T-helper 1 cell treated with Interleukin-12 subunit alpha and Interleukin-12 subunit beta and Interleukin-4 antibody, amounts not matched to agents 30 ng/mL and 1 ng/mL, for 36 hours (primary cell): ENCODE data around the gene RRP36. TPM values are rescaled to one million over a fixed set of nuclear protein-coding genes. Genes with fewer than 3 reads are reported as not detected.

Experiments used
- intact Hi-C: fragments of 100-400 bp; cut with micrococcal nuclease; formaldehyde crosslinking; loops from one replicate; pipeline ENCODE4 v1.15.1; 2024
- total RNA-seq: library from RNA; stranded (reverse); gene quantifications from 2 replicates; pipeline ENCODE4 v1.2.3, GENCODE V29; 2022

The RRP36 gene
- total RNA-seq, 1 donor from 2014 or later = 81.4 TPM

DNA sequence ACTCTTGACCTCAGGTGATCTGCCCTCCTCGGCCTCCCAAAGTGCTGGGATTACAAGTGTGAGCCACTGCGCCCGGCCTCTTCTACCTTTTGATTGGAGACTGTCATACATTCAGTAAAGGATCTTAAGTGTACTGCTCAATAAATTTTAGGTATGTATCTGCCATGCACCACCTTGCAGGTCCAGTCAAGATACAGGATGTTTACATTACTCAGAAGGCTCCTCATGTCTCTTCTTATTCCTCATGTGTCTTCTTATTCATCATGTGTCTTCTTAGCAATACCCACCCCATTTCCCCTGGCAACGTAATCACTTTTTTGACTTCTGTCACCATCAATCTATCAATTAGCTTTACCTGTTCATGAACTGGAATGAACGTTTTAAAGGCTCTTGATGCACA lies 15.6 kb upstream of the RRP36 start:
- intact Hi-C loops = no loop called here

DNA sequence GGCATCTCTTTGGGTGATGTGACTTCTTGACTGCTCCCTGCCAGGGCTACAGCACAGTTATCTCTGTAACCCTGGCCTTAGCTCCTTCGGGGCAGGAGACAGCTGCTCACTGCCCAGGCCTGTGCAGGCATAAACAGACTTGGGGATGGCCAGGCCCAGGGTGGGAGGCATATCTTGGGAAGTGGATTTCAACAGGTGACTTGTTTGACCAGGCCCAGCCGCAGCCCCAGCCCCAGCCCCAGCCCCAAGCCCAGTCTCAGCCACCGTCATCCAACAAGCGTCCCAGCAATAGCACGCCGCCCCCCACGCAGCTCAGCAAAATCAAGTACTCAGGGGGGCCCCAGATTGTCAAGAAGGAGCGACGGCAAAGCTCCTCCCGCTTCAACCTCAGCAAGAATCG lies 15.2 kb upstream of the RRP36 start:
- intact Hi-C loops = no loop called here

DNA sequence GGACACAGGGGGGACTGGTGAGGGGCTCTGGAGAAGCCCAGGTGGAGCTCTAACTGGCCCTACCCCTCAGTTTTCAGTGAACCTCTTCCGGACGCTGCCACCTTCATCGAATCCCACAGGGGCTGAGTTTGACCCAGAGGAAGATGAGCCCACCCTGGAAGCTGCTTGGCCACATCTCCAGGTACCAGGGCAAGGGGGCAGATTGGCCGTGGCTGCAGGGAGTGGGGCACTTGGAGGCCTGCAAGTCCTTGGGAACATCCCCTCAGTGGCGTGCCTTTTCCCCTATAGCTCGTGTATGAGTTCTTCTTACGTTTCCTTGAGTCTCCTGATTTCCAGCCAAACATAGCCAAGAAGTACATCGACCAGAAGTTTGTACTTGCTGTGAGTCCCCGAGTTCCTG lies 14.3 kb upstream of the RRP36 start:
- intact Hi-C loops = no loop called here

DNA sequence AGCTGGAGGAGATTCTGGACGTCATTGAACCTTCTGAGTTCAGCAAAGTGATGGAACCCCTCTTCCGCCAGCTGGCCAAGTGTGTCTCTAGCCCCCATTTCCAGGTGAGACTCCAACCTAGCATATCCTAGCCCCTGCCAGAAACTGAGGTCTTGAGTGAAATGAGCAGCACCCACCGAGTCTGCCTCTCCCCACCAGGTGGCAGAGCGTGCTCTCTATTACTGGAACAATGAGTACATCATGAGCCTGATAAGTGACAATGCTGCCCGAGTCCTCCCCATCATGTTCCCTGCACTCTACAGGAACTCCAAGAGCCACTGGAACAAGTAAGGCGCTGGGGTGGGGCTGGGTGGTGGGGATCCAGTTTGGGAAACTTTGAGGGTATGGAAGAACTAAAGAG lies 12.3 kb upstream of the RRP36 start:
- intact Hi-C loops = loop anchor here (1.0 kb wide), 2 partner anchors 108 to 134 kb away; no protein-coding TSS in a partner anchor

DNA sequence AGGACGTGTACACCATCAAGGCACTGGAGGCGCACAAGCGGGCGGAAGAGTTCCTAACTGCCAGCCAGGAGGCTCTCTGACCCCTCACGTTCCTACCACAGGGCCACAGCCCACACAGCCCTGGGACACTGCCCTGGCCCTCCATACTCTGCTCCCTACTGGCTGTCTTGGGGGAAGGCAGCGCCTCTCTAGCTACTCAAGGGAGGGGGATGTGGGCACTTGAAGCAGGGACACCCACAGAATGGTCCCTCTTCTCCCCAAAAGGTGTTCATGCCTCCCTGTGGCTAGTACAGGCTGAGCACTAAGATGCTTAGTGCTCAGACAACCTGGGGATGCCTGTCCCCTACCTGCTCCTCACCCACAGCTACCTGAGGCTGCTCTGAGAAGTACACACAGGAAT lies 10.2 kb upstream of the RRP36 start:
- intact Hi-C loops = loop anchor here (5.0 kb wide), 1 partner anchor 794 kb away; the partner anchor contains the start of gene MRPS10

DNA sequence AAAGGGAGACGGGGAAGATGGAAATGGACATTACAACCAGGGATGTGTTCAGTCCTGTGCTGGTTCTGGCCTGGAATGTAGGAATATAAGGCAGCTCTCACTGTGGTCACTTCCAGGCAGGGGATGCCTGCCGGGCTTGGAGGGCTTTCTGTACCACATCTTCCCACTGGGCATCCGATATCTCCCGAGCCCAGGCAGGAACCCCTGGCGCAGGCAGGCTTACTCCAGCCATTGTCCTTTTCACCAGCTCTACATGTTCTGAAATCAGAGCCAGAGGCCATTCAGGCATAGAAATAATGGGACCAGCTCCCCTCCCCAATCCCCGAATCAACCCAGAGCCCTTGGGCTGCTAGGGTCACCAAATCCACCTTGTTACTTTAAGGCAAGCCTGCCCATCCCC lies 9.1 kb upstream of the RRP36 start:
- intact Hi-C loops = loop anchor here (5.0 kb wide), 1 partner anchor 795 kb away; the partner anchor contains the start of gene MRPS10

DNA sequence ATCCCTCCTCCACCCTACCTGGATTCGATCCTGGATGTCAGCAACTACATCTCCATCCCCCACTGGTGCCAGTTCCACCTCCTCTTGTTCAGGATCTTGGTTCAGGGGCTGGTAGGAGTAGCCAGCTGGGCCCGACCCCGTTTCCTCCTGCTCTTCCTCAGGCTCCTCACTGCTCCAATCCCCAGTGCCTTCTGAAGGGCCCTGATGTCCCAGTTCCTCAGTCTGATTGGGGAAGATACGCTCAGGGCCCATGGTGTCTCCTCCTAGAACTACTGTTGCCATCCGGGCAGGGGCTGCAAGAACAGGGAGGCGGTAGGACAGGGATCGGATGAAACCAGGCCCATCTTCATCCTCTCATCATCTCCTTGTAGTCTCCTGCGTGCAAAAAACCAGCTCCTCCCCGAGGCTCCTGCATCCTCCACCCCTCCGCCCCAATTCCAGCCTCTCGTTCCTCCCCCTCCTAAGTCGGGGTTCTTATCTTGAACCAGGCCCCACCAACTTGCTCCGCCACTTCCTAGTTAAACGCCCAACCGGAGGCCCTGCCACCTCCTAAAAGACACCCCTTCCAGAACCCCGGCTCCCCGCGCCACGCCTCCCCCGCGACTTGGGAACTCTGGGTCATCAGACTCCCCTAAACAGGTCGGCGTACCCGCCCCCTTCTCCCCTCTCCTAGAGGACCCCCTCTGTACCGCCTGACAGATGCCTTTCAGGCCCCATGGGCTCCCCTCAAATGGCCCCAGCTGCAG lies 8.2 kb upstream of the RRP36 start:
- intact Hi-C loops = loop anchor here (1.0 to 5.0 kb wide), 3 partner anchors 8 to 796 kb away; partner anchors contain the start of genes MRPS10 and RRP36

DNA sequence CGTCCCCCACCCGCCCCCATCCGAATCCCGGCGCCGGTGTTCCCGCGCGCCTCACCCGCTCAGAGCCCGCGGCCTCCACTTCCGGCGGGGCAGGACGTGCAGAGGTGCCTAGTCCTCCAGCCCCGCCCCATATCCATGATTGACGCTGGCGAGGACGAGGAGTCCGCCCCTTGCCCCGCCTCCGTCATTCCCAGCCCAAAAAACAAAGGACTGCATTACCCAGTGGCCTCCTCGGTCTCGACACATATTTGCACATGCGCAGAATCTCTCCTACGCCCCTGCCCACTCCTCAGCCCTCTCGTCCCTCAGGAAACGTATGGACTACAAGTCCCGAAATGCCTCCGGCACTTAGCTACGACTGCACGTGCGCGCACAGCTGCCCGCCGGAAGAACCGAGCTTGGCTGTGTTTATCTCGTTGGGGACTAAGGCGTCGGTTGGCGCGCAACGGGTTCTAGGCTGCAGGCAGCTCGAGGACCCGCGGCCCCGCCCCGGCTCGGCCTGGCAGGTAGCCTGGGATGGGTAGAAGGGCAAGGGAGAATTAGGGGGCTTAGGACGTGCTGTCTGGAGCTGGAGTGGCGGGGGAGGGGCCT lies 7.5 kb upstream of the RRP36 start, which contains the start of the genes KLHDC3 and MEA1:
Gene KLHDC3 (plus strand): TSS at position 407 of the 591 bp plus-strand sequence. CDS start 2,944 bp downstream, outside the sequence.
Gene MEA1 (minus strand): TSS at position 104 of the 591 bp plus-strand sequence. CDS start 133 bp downstream, outside the sequence.
- intact Hi-C loops = loop anchor here (1.0 to 5.0 kb wide), 16 partner anchors 7 to 797 kb away; partner anchors contain the start of genes CNPY3, CUL7, GTPBP2 and KLC4

DNA sequence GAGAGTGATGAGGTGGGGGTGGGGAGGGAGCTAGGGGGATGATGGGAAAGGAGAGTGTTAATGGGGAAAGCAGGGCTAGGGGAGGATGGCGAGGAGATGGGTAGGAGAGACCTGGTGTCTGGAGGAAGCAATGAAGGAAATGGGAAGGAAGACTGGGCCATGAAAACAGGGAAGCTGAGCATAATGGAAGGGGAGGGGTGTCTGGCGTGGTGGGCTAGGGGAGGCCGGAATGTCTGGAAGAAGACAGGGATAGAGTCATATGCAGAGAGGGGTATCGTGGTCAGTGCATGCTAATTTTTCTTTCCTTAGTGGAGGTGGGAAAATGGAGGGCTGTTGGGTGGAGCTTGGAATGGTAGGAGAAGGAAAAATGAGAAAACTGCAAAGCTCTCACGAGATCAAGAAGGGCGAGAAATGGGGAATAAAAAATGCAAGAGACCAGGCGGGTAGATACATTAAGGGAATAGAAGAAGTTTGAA lies 7.0 kb upstream of the RRP36 start:
- intact Hi-C loops = loop anchor here (1.0 to 5.0 kb wide), 14 partner anchors 30 to 797 kb away; partner anchors contain the start of genes CNPY3, CUL7, GTPBP2 and KLC4

DNA sequence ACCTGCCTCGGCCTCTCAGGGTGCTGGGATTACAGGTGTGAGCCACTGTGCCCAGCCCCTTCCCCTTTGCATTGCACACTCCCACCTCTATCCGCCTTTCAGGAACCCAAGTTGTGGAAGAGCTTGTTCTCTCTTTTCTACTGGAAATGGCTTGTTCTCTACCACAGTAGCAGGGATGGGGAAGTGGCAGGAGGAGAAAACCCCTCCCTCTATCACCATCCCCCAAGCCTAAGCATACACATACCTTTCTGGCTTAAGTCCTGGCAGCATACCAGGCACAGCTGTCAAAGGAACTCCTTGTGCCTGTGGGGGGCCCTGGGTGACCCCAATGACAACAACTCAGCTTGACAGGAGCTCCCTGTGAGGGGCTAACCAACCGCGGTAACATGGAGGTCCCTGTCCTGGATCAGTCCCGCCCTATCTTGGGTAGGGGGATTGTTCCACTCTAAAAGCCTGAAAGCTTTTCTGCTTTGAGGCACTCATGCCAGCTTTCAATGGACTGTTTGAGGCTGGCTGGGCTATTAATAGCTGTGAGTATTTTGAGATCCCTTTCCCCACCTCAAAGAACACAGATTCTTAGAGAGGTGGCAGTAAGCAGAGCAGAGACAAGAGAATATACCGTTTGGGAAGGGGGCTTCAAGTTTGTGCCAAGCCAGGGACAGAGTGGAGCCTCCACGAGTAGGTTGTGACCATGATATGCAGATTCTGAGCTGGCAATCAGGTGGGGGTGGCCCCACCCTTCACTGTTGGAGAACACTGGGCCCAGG lies 5.1 kb upstream of the RRP36 start:
- intact Hi-C loops = no loop called here

DNA sequence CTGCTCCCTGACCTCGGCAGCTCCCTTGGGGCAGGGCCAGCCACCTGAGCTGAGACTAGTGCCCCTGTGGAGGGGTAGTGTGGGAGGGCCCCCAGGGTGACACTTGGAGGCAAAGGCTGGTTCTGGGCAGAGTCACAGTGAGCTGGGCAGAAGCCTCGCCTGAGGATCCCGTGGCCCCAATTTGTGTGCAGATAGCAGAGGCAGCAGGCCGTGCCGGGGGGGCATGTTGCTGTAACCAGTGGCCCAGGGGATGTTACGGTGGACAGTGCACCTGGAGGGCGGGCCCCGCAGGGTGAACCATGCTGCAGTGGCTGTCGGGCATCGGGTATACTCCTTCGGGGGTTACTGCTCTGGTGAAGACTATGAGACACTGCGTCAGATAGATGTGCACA lies 4.5 kb upstream of the RRP36 start:
- intact Hi-C loops = no loop called here

DNA sequence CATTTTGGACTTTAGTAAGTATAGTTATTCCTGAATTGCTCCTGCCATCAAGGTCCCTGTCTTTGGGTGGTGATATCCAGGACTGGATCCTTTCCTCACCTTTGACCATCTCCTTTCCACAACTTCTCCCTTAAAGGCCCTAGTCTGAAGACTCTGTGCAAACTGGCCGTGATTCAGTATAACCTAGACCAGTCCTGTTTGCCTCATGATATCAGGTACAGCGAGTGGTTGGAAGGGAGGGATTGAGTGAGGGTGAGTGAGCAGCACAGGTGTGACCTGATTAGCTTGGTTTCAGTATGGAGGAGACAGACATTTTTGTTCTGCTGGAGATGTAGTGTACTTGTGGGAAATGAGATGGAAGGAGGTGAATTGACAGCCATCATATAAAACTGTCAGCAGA lies 2.3 kb upstream of the RRP36 start:
- intact Hi-C loops = no loop called here

DNA sequence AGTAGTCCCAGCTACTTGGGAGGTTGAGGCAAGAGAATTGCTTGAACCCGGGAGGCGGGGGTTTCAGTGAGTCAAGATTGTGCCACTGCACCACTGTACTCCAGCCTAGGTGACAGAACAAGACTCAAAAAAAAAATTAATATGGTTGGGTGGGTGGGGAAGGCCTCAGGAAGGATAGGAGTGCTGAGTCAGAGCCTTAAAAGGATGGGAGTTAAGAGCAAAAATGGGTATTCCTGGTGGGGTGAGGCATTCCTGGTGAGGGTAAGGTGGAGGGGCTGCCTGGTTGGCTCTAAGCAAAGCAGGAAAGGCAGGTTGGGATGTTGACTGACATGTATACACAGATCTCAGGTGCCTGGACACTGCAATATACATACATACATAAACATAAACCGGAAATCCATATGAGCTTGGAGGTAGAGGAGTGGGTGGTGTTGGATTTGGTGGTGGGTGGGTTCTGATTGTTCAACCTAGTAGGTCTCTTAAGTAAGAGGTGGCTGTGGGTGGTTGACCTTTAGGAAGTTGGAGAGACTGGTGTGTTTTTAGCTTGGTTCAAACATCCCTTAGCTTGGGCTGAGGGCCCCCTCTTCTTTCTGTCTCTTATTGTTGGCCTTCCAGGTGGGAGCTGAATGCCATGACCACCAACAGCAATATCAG lies 1.2 kb upstream of the RRP36 start:
- intact Hi-C loops = no loop called here

DNA sequence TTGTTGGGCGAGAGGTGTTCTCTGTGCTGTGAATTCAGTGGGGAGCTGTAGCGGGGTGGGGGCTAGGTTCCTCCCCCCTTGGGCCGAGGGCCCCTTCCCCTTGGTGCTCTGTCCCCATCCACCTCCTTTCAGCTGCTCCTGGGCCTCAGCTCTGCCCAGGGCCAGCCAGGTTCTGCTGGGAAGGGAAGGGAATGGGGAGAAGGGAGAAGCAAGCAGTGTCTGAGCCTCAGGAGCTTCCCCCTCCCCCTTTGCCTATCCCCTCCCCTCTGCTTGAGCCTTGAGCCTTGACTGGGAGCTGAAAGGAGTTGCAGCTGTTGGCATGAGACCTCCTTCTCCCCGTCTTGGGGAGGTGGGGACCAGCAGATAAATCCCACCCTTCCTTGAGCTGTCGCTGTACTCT lies 576 bp upstream of the RRP36 start:
- intact Hi-C loops = loop anchor here (1.0 kb wide), 5 partner anchors 8 to 120 kb away; partner anchors contain the start of genes CNPY3, CUL7, KLC4 and MEA1

DNA sequence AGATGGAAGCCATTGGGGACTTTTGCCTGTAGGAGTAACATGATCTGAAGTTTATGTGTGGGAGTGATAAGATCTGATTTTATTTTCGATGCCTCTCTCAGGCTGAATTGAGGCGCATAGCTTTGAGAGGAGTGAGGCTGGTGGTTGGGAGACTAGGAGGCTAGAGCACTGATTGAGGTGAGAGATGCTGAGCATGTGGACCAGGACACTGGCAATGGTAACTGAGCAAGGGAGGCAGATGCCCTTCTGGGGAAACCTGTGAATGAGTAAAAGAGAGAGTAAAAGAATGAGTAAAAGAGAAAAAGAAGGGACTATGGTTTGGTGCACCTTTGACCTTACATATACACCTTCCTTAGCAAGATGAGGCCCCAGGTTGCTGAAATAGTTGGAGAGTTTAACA lies 3.0 kb downstream of the RRP36 start:
- intact Hi-C loops = no loop called here

DNA sequence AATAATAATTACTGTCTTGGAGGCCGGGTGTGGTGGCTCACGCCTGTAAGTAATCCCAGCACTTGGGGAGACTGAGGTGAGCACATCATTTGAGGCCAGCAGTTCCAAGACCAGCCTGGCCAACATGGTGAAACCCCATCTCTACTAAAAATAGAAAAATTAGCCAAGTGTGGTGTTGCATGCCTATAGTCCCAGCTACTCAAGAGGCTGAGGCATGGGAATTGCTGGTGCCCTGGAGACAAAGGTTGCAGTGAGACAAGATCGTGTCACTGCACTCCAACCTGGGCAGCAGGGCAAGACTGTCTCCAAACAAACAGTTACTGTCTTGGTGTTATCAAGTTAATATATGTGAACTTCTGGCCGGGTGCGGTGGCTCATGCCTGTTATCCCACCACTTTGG lies 4.9 kb downstream of the RRP36 start:
- intact Hi-C loops = no loop called here

DNA sequence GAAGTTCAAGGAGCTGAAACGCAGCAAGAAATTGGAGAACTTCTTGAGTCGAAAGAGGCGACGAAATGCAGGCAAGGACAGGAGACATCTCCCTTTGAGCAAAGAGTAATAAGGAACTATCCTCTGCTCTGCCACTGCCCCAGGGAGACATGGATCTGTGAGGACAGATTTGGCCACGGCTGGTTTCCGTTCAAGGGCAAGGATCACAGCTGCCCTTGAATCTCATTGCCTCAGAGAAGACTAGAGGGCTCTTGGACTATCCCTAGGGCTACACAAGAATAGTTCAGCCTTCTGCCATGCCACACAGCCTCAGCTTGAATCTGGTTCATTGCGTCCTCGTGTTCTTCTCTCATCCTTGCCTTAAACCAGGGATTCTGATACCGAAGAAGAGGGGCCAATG lies 7.7 kb downstream of the RRP36 start:
- intact Hi-C loops = no loop called here

DNA sequence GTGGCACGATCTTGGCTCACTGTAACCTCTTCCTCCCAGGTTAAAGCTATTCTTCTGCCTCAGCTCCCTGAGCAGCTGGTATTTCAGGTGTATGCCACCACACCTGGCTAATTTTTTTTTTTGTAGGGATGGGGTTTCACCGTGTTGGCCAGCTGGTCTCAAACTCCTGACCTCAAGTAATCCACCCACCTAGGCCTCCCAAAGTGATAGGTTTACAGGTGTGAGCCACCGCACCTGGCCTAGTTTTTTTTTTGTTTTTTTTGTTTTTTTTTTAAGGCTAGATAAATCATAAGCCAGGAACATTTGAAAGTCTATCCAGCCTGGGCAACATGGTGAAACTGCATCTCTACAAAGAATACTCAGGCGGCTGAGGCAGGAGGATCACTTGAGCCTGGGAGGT lies 10.9 kb downstream of the RRP36 start:
- intact Hi-C loops = no loop called here

DNA sequence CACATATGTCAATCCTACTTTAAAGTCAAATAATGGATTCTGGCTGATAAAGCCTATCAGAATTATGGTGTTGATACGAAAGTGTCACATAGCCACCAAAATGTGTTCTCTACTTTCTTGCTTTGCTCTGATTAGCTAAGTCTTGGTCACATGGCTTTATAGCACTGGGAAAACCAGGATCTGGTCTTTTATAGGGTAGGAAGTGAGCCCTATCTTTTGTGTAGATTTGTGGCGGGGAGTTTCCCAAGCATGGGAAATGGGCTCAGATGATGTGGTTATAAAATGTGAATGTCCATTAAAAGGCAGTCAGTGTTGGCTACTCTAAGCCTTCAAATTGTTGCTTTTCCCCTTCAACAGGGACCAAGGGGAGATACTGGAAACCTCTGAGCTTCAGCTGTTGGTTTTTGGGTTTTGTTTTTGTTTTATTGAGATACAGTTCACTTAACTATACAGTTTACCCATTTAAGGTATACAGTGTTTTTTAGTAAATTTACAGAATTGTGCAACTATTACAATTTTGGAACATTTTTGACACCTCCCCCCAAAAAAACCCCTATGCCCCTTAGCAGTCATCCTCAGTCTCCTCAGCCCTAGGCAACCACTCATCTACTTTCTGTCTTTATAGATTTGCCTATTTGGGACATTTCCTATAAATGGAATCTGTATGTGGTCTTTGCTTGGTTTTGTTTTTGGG lies 12.2 kb downstream of the RRP36 start:
- intact Hi-C loops = no loop called here

DNA sequence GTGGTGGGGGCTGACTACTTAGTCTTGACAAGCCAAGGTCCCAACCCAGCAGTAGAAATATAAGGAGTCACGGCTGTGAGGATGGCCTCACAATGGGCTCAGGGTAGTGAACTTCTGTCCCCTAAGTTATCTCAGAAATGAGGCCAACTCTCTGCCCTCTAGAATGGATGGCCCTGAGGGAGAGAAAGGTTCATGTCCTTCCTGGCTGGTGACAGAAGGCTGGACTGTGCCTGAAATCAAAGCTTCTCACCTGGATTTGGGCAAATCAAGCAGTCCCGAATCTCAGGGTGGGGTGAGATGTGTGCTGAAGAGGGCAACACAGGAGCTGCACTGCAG lies 12.7 kb downstream of the RRP36 start:
- intact Hi-C loops = no loop called here
